Neural progenitor cell (in vitro differentiated cells): Measurements from ENCODE around the gene NCKAP5.

Experiments used
- EZH2 ChIP-seq: fragments of 200-600 bp; sonication (generic); IDR thresholded peaks from 2 replicates; pipeline ENCODE4 v1.6.1; 2017; ENCODE audit warnings: antibody characterized with exemption, mild to moderate bottlenecking, moderate library complexity
- EZH2phosphoT487 ChIP-seq: fragments of 200-600 bp; sonication (generic); IDR thresholded peaks from 2 replicates; pipeline ENCODE4 v1.6.1; 2017; ENCODE audit warnings: antibody characterized with exemption
- TF ChIP-seq, protein P1 (sequence below): fragments of 200-600 bp; sonication (generic); IDR thresholded peaks from 2 replicates; pipeline ENCODE4 v1.5.1; 2017; ENCODE audit warnings: antibody characterized with exemption, mild to moderate bottlenecking

DNA sequence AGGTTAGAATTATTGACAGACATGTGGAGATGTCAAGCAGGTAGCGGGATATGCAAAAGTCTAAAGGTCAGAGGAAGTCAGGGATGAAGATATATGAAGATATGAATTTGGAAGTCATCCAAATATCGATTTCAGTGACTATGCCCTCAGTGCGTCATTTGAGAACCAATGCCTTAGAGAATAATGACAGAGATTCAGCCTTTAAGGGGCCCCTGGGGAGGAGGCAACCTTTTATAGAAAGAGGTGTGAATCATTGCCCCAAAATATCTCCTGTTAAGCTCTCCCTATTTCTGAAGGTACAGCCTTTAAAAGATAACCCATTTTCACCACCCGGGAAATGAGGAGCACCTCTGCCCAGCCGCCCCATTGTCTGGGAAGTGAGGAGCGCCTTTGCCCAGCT, 223.4 kb downstream of the NCKAP5 start:
- TF ChIP-seq, protein P1, sequence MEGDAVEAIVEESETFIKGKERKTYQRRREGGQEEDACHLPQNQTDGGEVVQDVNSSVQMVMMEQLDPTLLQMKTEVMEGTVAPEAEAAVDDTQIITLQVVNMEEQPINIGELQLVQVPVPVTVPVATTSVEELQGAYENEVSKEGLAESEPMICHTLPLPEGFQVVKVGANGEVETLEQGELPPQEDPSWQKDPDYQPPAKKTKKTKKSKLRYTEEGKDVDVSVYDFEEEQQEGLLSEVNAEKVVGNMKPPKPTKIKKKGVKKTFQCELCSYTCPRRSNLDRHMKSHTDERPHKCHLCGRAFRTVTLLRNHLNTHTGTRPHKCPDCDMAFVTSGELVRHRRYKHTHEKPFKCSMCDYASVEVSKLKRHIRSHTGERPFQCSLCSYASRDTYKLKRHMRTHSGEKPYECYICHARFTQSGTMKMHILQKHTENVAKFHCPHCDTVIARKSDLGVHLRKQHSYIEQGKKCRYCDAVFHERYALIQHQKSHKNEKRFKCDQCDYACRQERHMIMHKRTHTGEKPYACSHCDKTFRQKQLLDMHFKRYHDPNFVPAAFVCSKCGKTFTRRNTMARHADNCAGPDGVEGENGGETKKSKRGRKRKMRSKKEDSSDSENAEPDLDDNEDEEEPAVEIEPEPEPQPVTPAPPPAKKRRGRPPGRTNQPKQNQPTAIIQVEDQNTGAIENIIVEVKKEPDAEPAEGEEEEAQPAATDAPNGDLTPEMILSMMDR, result no peak
- TF ChIP-seq EZH2phosphoT487, result no peak
- TF ChIP-seq EZH2, result no peak
